ENCODE data around the gene SVIL. TPM values are rescaled to one million over a fixed set of nuclear protein-coding genes. Genes with fewer than 3 reads are reported as not detected.
"Not testable (repeated sequence)": the region's sequence is repeated elsewhere in the genome, so short reads cannot be mapped to it uniquely, and the experiment has no call there.

SVIL gene
- total RNA-seq, 2 donors from 2014 or later: 6.8 to 18.8 TPM

GRCh38 chr10:29595636-29596225, 39.0 kb downstream of the SVIL start:
- DNase-seq (ENCODE audit: low spot score) (no peak), ATAC-seq (no peak)
- no peaks in the 10 kb centered on the region for H3K9me3 Mint-ChIP-seq
- peak overlapping the region in 1 of 2 donors; percentile 73 for H3K27ac Mint-ChIP-seq
- H3K27me3 Mint-ChIP-seq: no peaks in the 10 kb centered on the region
- peaks cover 2 to 3% of the 10 kb centered on the region in 2 donors for H3K4me1 Mint-ChIP-seq (ENCODE audit: low read depth in 2 of 2)
- no peak overlapping the region for H3K4me3 Mint-ChIP-seq
- no peaks in the 10 kb centered on the region for H3K36me3 Mint-ChIP-seq

GRCh38 chr10:29595146-29595545, 39.6 kb downstream of the SVIL start:
- no peak for ATAC-seq
- peaks cover 8 to 9% of the 10 kb centered on the region in 2 donors for H3K4me1 Mint-ChIP-seq (ENCODE audit: low read depth in 2 of 2)
- no peaks in the 10 kb centered on the region for H3K9me3 Mint-ChIP-seq
- no peak for DNase-seq (ENCODE audit: low spot score)
- H3K27me3 Mint-ChIP-seq: no peaks in the 10 kb centered on the region
- H3K4me3 Mint-ChIP-seq: no peak overlapping the region
- H3K36me3 Mint-ChIP-seq: no peaks in the 10 kb centered on the region
- H3K27ac Mint-ChIP-seq: peak overlapping the region in 1 of 2 donors; percentile 73

GRCh38 chr10:29591651-29591968, 43.2 kb downstream of the SVIL start:
- no peak for ATAC-seq

GRCh38 chr10:29590915-29591650, 43.7 kb downstream of the SVIL start:
- H3K27ac Mint-ChIP-seq: no peak overlapping the region
- no peaks in the 10 kb centered on the region for H3K27me3 Mint-ChIP-seq
- no peaks in the 10 kb centered on the region for H3K36me3 Mint-ChIP-seq
- DNase-seq (ENCODE audit: low spot score) (no peak), ATAC-seq (no peak)
- H3K9me3 Mint-ChIP-seq: no peaks in the 10 kb centered on the region
- H3K4me1 Mint-ChIP-seq (ENCODE audit: low read depth in 2 of 2): peaks cover 11% of the 10 kb centered on the region in 2 donors
- peak overlapping the region; percentile 14 for H3K4me3 Mint-ChIP-seq

More at GRCh38 chr10:29591651-29591968, 43.2 kb downstream of the SVIL start:
- DNase-seq (ENCODE audit: low spot score): no peak
- no peak overlapping the region for H3K4me3 Mint-ChIP-seq
- H3K36me3 Mint-ChIP-seq: no peaks in the 10 kb centered on the region
- H3K27me3 Mint-ChIP-seq: no peaks in the 10 kb centered on the region
- H3K27ac Mint-ChIP-seq: no peak overlapping the region
- H3K4me1 Mint-ChIP-seq (ENCODE audit: low read depth in 2 of 2): peaks cover 11% of the 10 kb centered on the region in 2 donors
- no peaks in the 10 kb centered on the region for H3K9me3 Mint-ChIP-seq

GRCh38 chr10:29588629-29589421, 45.9 kb downstream of the SVIL start:
- Mint-ChIP-seq H3K27me3 (no peaks in the 10 kb centered on the region), H3K27ac (no peak overlapping the region), H3K4me3 (no peak overlapping the region), H3K9me3 (no peaks in the 10 kb centered on the region), H3K36me3 (no peaks in the 10 kb centered on the region), H3K4me1 (ENCODE audit: low read depth in 2 of 2) (peaks cover 9 to 11% of the 10 kb centered on the region in 2 donors)
- ATAC-seq (no peak), DNase-seq (ENCODE audit: low spot score) (no peak)

GRCh38 chr10:29587750-29588628, 46.8 kb downstream of the SVIL start:
- not testable (repeated sequence) for H3K4me3 Mint-ChIP-seq; H3K36me3 Mint-ChIP-seq; H3K9me3 Mint-ChIP-seq; ATAC-seq; H3K27ac Mint-ChIP-seq; DNase-seq (ENCODE audit: low spot score); H3K27me3 Mint-ChIP-seq
- H3K4me1 Mint-ChIP-seq (ENCODE audit: low read depth in 2 of 2): peaks cover 9 to 11% of the 10 kb centered on the region in 2 donors

GRCh38 chr10:29587102-29587749, 47.5 kb downstream of the SVIL start:
- H3K4me1 Mint-ChIP-seq (ENCODE audit: low read depth in 2 of 2): peaks cover 9 to 11% of the 10 kb centered on the region in 2 donors
- not testable (repeated sequence) for H3K36me3 Mint-ChIP-seq; H3K4me3 Mint-ChIP-seq; H3K27me3 Mint-ChIP-seq; ATAC-seq; H3K27ac Mint-ChIP-seq; H3K9me3 Mint-ChIP-seq; DNase-seq (ENCODE audit: low spot score)

- no peaks in the 10 kb centered on the region for H3K36me3 Mint-ChIP-seq
- no peak overlapping the region for H3K4me3 Mint-ChIP-seq
- ATAC-seq (no peak), DNase-seq (ENCODE audit: low spot score) (no peak)
- no peak overlapping the region for H3K27ac Mint-ChIP-seq
- peaks cover 9 to 11% of the 10 kb centered on the region in 2 donors for H3K4me1 Mint-ChIP-seq (ENCODE audit: low read depth in 2 of 2)
- no peaks in the 10 kb centered on the region for H3K27me3 Mint-ChIP-seq
- no peaks in the 10 kb centered on the region for H3K9me3 Mint-ChIP-seq
These were observed 48.3 kb downstream of the SVIL start for GRCh38 chr10:29586509-29586908.

- no peak for ATAC-seq
- Mint-ChIP-seq H3K36me3 (no peaks in the 10 kb centered on the region), H3K4me1 (ENCODE audit: low read depth in 2 of 2) (peaks cover 5 to 6% of the 10 kb centered on the region in 2 donors), H3K4me3 (no peak overlapping the region), H3K27ac (no peak overlapping the region), H3K27me3 (no peaks in the 10 kb centered on the region), H3K9me3 (no peaks in the 10 kb centered on the region)
- no peak for DNase-seq (ENCODE audit: low spot score)
These were observed 49.2 kb downstream of the SVIL start for GRCh38 chr10:29585488-29585976.

GRCh38 chr10:29584436-29584835, 50.3 kb downstream of the SVIL start:
- Mint-ChIP-seq H3K36me3 (no peaks in the 10 kb centered on the region), H3K27ac (no peak overlapping the region), H3K27me3 (no peaks in the 10 kb centered on the region)

GRCh38 chr10:29583674-29584073, 51.1 kb downstream of the SVIL start:
- H3K9me3 Mint-ChIP-seq: no peaks in the 10 kb centered on the region
- no peaks in the 10 kb centered on the region for H3K27me3 Mint-ChIP-seq
- H3K27ac Mint-ChIP-seq: no peak overlapping the region
- DNase-seq (ENCODE audit: low spot score) (no peak), ATAC-seq (no peak)
- no peaks in the 10 kb centered on the region for H3K4me1 Mint-ChIP-seq (ENCODE audit: low read depth in 2 of 2)
- no peaks in the 10 kb centered on the region for H3K36me3 Mint-ChIP-seq
- H3K4me3 Mint-ChIP-seq: no peak overlapping the region

More at GRCh38 chr10:29584436-29584835, 50.3 kb downstream of the SVIL start:
- no peaks in the 10 kb centered on the region for H3K4me1 Mint-ChIP-seq (ENCODE audit: low read depth in 2 of 2)
- no peak for ATAC-seq
- DNase-seq (ENCODE audit: low spot score): no peak
- H3K9me3 Mint-ChIP-seq: no peaks in the 10 kb centered on the region
- no peak overlapping the region for H3K4me3 Mint-ChIP-seq

GRCh38 chr10:29582769-29583168, 52.0 kb downstream of the SVIL start:
- not testable (repeated sequence) for H3K27ac Mint-ChIP-seq; H3K4me1 Mint-ChIP-seq (ENCODE audit: low read depth in 2 of 2); H3K36me3 Mint-ChIP-seq; DNase-seq (ENCODE audit: low spot score); H3K27me3 Mint-ChIP-seq; H3K9me3 Mint-ChIP-seq; H3K4me3 Mint-ChIP-seq
- ATAC-seq: peak in 1 of 2 donors; percentile 64

GRCh38 chr10:29579455-29579970, 55.3 kb downstream of the SVIL start:
- no peak for DNase-seq (ENCODE audit: low spot score)
- Mint-ChIP-seq H3K9me3 (no peaks in the 10 kb centered on the region), H3K4me3 (no peak overlapping the region), H3K36me3 (no peaks in the 10 kb centered on the region), H3K4me1 (ENCODE audit: low read depth in 2 of 2) (no peaks in the 10 kb centered on the region), H3K27ac (no peak overlapping the region), H3K27me3 (no peaks in the 10 kb centered on the region)
- no peak for ATAC-seq

Data from natural killer cell treated with Interleukin-12 subunit alpha and Interleukin-12 subunit beta and Interleukin-15 and Interleukin-18, amount 100 ng/mL, for 72 hours (primary cell).